GM21529 (cell line): Measurements from ENCODE around the gene C5AR2.
"Not testable (repeated sequence)": the region's sequence is repeated elsewhere in the genome, so short reads cannot be mapped to it uniquely, and the experiment has no call there.

Experiments used
- ATAC-seq: cut with Tn5 transposase; IDR thresholded peaks from one replicate; pipeline ENCODE4 v1.9.1; 2021; ENCODE audit not compliant: unreplicated experiment

C5AR2 gene

DNA sequence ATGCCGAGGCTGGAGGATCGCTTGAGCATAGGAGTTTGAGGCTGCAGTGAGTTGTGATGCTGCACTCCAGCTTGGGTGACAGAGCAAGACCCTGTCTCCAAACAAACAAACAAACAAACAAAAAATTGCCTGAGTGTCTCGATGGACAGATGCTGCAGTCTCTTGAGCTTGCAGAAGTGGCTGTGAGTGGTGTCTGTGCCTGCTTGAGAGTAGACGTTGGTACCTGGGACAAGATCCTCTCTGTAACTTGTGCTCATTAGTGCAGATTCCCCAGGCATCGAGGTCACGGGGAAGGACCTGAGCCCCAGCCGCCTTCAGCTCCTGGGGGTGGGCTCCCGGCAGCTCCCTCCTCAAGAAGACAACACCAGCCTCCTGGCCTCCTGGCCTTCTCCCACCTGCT, 8.6 kb upstream of the C5AR2 start:
- ATAC-seq: no peak

DNA sequence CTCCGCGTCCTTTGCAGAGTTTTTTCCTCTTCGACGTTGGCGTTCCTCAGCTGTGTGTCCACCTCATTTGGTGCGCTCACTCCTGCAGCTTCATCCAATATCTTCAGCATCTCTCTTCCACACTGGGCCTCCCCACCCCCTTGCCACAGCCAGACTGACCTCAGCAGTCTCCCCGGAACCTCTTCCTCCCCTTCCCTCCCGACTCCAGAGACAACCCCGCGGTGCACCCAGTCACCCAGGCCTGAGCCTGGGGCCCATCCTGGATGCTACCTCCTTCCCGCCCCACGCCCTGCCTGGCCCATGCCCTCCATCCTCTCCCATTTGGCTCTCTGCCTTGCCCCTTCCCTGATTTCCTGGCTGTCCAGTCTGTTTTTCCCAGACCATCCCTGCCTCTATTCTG, 8.1 kb upstream of the C5AR2 start:
- ATAC-seq: no peak

GRCh38 chr19:47324502-47324901, 7.5 kb upstream of the C5AR2 start:
- no peak for ATAC-seq

GRCh38 chr19:47330466-47330869, 1.5 kb upstream of the C5AR2 start:
- ATAC-seq: no peak

- ATAC-seq: no peak
These were observed 485 bp upstream of the C5AR2 start for GRCh38 chr19:47331490-47331889.

GRCh38 chr19:47336765-47337718, 5.1 kb downstream of the C5AR2 start:
- ATAC-seq: not testable (repeated sequence)

DNA sequence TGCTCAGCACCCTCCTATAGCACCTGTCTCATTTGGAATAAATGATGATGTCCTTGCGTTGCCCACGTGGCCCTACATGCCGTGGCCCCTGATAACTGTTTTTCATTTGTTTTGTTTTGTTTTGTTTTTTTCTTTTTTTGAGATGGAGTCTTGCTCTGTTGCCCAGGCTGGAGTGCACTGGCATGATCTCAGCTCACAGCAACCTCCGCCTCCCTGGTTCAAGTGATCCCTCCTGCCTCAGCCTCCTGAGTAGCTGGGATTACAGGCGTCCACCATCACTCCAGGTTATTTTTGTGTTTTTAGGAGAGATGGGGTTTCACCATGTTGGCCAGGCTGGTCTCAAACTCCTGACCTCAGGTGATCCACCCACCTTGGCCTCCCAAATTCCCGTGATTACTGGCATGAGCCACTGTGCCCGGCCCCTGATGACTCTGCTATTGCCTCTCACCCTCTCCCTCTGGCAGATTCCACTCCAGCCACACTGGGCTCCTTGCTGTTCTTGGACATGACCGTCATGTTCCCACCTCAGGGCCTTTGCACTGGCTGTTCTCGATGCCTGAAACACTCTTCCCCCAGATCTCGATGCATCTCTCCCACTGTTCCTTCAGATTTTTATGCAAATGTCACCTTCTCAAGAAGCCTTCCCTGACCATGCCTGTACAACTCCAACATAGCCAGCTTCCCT, 7.4 kb downstream of the C5AR2 start:
- no peak for ATAC-seq

DNA sequence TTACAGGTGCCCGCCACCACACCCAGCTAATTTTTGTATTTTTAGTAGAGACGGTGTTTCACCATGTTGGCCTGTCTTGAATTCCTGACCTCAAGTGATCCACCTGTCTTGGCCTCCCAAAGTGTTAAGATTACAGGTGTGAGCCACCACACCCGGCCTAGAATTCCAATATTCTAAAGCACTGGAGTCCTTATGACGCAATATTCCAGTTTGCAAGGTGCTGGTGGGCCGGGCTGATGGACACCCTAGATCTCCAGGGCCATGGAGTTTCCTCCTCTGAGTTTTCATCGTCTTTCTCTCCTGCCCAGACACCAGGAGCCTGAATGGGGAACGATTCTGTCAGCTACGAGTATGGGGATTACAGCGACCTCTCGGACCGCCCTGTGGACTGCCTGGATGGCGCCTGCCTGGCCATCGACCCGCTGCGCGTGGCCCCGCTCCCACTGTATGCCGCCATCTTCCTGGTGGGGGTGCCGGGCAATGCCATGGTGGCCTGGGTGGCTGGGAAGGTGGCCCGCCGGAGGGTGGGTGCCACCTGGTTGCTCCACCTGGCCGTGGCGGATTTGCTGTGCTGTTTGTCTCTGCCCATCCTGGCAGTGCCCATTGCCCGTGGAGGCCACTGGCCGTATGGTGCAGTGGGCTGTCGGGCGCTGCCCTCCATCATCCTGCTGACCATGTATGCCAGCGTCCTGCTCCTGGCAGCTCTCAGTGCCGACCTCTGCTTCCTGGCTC, 8.7 kb downstream of the C5AR2 start:
- ATAC-seq: no peak

DNA sequence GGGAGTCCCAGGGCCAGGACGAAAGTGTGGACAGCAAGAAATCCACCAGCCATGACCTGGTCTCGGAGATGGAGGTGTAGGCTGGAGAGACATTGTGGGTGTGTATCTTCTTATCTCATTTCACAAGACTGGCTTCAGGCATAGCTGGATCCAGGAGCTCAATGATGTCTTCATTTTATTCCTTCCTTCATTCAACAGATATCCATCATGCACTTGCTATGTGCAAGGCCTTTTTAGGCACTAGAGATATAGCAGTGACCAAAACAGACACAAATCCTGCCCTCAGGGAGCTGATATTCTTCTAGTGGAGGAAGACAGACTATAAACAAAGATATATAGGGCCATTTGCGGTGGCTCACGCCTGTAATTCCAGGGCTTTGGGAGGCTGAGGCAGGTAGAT, 9.8 kb downstream of the C5AR2 start:
- no peak for ATAC-seq

DNA sequence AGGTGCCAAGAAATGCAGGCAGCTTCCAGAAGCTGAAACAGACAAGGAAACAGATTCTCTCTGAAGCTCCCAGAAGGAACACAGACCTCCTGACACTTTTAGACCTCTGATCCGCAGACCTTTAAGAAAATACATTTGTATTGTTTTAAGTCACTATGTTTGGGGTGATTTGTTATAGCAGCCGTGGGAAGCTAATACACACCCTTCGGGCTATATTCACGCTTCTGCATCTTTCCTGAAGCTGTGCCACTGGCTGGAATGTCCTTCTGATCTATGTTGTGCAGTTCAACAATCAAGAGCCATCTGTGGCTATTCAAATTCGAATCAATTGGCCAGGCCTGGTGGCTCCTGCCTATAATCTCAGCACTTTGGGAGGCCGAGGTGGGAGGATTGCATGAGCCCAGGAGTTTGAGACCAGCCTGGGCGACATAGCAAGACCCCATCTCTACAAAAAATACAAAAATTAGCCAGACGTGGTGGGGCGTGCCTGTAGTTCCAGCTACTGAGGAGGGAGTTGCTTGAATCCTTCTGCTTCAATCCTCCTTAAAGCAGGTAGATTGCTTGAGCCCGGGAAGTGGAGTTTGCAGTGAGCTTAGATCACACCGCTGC, 11.3 kb downstream of the C5AR2 start:
- no peak for ATAC-seq

DNA sequence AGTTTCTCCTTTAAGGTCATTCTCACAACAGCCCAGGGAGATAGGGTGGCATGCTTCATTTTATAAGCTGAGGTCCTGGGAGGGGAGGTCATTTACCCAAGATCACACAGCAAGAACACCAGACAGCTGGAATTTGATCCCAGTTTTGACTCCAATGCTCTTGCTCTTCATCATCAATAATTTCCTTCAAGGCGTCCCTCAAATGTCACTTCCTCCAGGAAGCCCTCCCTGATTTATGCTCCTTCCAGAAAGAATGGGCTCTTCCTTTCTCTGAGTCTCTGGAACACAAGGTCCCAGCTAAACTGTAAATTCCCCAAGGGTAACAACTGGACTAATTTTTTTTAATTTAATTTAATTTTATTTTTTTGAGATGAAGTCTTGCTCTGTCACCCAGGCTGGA, 12.4 kb downstream of the C5AR2 start:
- ATAC-seq: no peak

GRCh38 chr19:47346024-47346423, 14.0 kb downstream of the C5AR2 start:
- ATAC-seq: not testable (repeated sequence)

DNA sequence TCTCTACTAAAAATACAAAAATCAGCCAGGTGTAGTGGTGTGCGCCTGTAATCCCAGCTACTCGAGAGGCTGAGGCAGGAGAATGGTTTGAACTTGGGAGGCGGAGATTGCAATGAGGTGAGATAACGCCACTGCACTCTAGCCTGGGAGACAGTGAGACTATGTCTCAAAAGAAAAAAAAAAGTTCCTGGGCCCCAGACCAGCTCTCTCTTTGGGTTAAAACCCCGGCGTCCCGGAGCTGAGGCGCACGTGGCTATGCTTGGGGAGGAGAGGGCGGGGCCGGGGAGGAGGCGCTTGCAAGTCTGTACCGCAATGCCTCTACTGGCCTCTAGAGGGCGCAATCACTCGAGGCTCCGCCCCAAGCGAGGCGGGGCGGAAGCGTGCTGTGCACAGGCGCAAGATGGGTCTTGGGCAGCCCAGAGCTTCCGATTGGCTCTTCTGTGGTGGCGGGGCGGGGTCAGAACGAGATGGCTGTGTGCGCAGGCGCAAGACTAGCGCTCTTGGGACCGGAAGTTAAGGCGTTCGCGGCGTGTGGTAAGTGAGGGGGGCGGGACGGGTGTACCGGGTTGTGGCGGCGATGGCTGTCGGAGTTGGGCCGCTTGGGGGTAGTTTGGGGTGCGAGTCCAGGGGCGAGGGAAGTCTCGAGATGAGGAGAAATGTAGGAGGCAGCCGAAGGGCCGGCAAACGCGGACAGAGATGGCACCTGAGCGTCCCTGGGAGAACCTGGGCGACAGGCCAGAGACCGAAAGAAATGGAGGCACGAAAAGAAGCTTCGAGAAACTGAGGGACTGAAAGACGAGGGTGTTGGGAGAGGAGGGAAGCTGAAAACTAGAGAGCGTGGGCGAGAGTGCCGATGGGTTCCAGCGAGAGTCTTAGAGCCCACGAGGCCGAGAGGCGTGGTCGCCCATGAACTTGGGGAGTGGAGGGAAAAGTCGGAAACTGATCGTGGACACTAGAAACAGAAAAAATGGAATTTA, 17.1 kb downstream of the C5AR2 start, which contains the start of gene DHX34:
TSS of gene DHX34 (plus strand) at position 497 of the 977 bp plus-strand sequence. CDS start 3,716 bp downstream, outside the sequence.
- peak; percentile 91 for ATAC-seq

DNA sequence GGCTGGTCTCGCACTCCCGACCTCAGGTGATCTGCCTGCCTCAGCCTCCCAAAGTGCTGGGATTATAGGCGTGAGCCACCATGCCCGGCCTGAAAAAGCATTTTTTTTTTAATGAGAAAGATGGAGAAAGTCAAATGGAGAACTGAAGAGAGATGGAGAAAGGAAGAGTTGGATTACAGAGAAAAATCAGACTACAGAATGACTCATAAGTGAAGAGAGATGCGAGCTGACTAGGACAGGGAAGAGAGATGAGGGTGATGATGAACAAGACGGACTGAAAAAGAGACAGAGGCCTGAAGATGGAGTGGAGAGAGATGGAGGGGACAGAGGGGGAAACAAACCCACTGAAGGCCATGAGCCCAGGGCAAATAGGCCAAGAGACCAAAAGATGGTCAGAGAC, 18.7 kb downstream of the C5AR2 start:
- ATAC-seq: no peak

DNA sequence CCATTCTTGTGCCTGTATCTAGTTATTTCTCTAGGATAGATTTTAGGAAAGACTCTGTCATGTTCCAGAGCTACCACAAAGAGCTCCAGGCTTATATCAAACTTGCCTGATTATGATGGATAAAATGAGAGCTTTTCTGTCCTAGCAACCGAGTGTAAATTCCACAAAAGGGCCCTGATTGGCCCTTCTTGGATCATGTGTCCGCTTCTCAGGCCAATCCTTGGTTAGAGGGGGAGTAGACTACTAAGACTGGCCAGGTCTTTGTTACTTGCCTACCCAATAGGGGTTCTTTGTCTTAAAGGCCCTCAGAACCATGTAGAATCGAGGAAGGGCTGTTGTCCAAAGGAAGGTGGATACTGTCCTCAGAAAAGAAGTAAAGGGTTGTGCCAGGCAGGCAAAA, 19.6 kb downstream of the C5AR2 start:
- ATAC-seq: no peak

- ATAC-seq: no peak
These were observed 20.1 kb downstream of the C5AR2 start for GRCh38 chr19:47352095-47352494.

GRCh38 chr19:47353307-47353712, 21.3 kb downstream of the C5AR2 start:
- ATAC-seq: no peak

GRCh38 chr19:47356900-47357299, 24.9 kb downstream of the C5AR2 start:
- ATAC-seq: no peak

DNA sequence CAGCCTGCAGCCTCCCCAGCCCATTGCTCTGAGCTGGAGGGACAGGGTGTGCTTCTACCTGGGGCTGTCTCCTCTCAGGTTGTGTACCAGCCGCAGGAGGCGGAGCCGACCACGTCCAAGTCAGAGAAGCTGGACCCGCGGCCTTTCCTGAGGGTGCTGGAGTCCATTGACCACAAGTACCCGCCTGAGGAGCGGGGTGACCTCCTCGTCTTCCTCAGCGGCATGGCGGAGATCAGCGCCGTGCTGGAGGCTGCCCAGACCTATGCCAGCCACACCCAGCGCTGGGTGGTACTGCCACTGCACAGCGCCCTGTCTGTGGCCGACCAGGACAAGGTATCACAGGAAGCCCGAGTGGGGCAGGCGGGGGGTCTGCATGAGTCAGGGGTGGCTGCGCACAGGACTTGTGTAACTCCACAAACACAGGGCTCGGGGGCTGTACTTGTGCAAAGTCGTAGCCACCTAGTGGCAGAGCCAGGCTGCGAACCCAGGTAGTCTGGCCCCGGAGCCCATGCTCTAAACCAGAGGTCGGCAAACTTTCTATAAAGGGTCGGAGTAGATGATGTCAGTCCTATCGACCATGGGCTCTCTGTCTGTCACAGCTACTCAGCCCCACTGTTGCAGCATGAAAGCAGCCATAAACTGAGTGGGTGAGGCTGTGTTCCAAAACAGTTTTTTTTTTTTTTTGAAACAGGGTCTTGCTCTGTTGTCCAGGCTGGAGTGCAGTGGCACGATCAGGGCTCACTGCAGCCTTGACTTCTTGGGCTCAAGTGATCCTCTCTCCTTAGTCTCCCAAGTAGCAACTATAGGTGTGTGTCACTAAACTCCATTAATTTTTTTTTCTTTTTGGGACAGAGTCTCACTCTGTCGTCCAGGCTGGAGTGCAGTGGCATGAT, 26.1 kb downstream of the C5AR2 start:
- ATAC-seq: no peak
